Esophagus squamous epithelium (tissue), 5 donors: ENCODE results near the gene ASGR1. TPM values are rescaled to one million over a fixed set of nuclear protein-coding genes. Genes with fewer than 3 reads are reported as not detected.

Experiments
- DNase-seq: peaks from one replicate; lab custom pipeline; 2025; lab: John Stamatoyannopoulos, UW
- H3K27ac ChIP-seq, 4 donors: fragments of 200-600 bp; sonication (generic); one replicate each; pipeline ENCODE4 v1.5.1; 2016 to 2019; ENCODE audit warnings: mild to moderate bottlenecking in 1 of 4
- H3K27me3 ChIP-seq, 4 donors: fragments of 200-600 bp; sonication (generic); 1 replicate in 3 of 4; 2 replicates in 1 of 4; pipeline versions ENCODE4 v1.5.1 to v1.6.0; 2017 to 2021; ENCODE audit warnings: antibody characterized with exemption in 1 of 4
- H3K36me3 ChIP-seq, 3 donors: fragments of 200-600 bp; sonication (generic); one replicate each; pipeline ENCODE4 v1.5.1; 2016 to 2019
- H3K4me1 ChIP-seq, 3 donors: fragments of 200-600 bp; sonication (generic); one replicate each; pipeline ENCODE4 v1.5.1; 2017 to 2019
- H3K4me3 ChIP-seq, 4 donors: fragments of 200-600 bp; sonication (generic); 1 replicate in 3 of 4; 2 replicates in 1 of 4; pipeline ENCODE4 v1.5.1; 2016 to 2019; ENCODE audit warnings: mild to moderate bottlenecking in 2 of 4, moderate library complexity in 1 of 4
- H3K9me3 ChIP-seq, 3 donors: fragments of 200-600 bp; sonication (generic); one replicate each; pipeline ENCODE4 v1.5.1; 2016 to 2019
- CTCF ChIP-seq, 6 experiments: fragments of 450-650 bp in 4 of 6; fragments of 200-600 bp in 2 of 6; sonication (generic) in 2 of 6; IDR thresholded peaks; one replicate each; pipeline ENCODE4 v1.5.1; 2016 to 2019; ENCODE audit warnings: antibody characterized with exemption in 6 of 6, mild to moderate bottlenecking in 4 of 6, moderate library complexity in 4 of 6
- POLR2A ChIP-seq, 4 donors: fragments of 450-650 bp; IDR thresholded peaks; one replicate each; pipeline ENCODE4 v1.6.1; 2017; ENCODE audit warnings: antibody characterized with exemption in 4 of 4, mild to moderate bottlenecking in 4 of 4, moderate library complexity in 3 of 4
- WGBS, 2 donors: methylation state at CpG; one replicate each; pipeline ENCODE4 v1.1.5; 2018; 5-methylcytosine and 5-hydroxymethylcytosine counted together
- intact Hi-C: fragments of 100-400 bp; cut with DNase I; formaldehyde crosslinking; loops from one replicate; pipeline ENCODE4 v1.15.0; 2022
- total RNA-seq, 4 donors: library from RNA; depleted of rRNA; stranded (reverse); fragments of >200 nt; gene quantifications; one replicate each; pipeline ENCODE4 v1.1.0, GENCODE V29; 2016
- donor health status: DM: yes; HTN: yes; CAD: no.

The ASGR1 gene
- total RNA-seq, 4 donors from 2014 or later: 0.42 to 1.1 (median 0.97) TPM; not detected in 1

- no peaks in the 10 kb centered on the region for H3K9me3 ChIP-seq
- H3K27ac ChIP-seq: no peak overlapping the region
- WGBS, 2 donors: 60 to 87% methylated on average over 3 to 5 of the region's 11 CpGs
- intact Hi-C loops: no loop called here
- H3K4me1 ChIP-seq: peaks cover 14 to 27% (median 18%) of the 10 kb centered on the region in 3 donors
- H3K27me3 ChIP-seq: peaks cover 0 to 45% (median 8%) of the 10 kb centered on the region in 4 donors
- H3K4me3 ChIP-seq: no peak overlapping the region
- no peak for TF ChIP-seq POLR2A (IDR thresholded peaks at IDR 0.05)
- no peak for TF ChIP-seq CTCF (IDR thresholded peaks at IDR 0.05)
- no peak for DNase-seq
- H3K36me3 ChIP-seq: no peaks in the 10 kb centered on the region
These were observed 225 bp downstream of the ASGR1 start for GRCh38 chr17:7178973-7179316.

GRCh38 chr17:7177954-7178477 is 1.2 kb downstream of the ASGR1 start:
- intact Hi-C loops: no loop called here
- DNase-seq: no peak
- TF ChIP-seq POLR2A (IDR thresholded peaks at IDR 0.05) (no peak), CTCF (IDR thresholded peaks at IDR 0.05) (no peak)
- no peaks in the 10 kb centered on the region for H3K9me3 ChIP-seq
- no peaks in the 10 kb centered on the region for H3K36me3 ChIP-seq
- peak overlapping the region in 3 of 4 donors; percentile 34 to 57 (median 37) for H3K4me3 ChIP-seq
- peaks cover 0 to 50% (median 8%) of the 10 kb centered on the region in 4 donors for H3K27me3 ChIP-seq
- no peak overlapping the region for H3K27ac ChIP-seq
- peaks cover 14 to 31% (median 18%) of the 10 kb centered on the region in 3 donors for H3K4me1 ChIP-seq
- WGBS, 2 donors: 0 to 5% methylated on average over 8 to 10 of the region's 18 CpGs

GRCh38 chr17:7177191-7177953 is 1.8 kb downstream of the ASGR1 start:
- TF ChIP-seq POLR2A (IDR thresholded peaks at IDR 0.05) (no peak), CTCF (IDR thresholded peaks at IDR 0.05) (peak; percentile 71 to 87 (median 80))
- Histone ChIP-seq H3K27ac (no peak overlapping the region), H3K9me3 (no peaks in the 10 kb centered on the region), H3K27me3 (peaks cover 0 to 50% (median 8%) of the 10 kb centered on the region in 4 donors), H3K36me3 (no peaks in the 10 kb centered on the region), H3K4me3 (peak overlapping the region in 3 of 4 donors; percentile 34 to 57 (median 37)), H3K4me1 (peaks cover 14 to 31% (median 18%) of the 10 kb centered on the region in 3 donors)
- WGBS, 2 donors: 0 to 2% methylated on average over 15 to 23 of the region's 31 CpGs
- DNase-seq: no peak
- intact Hi-C loops: no loop called here

GRCh38 chr17:7176841-7177190 is 2.4 kb downstream of the ASGR1 start:
- Histone ChIP-seq H3K36me3 (no peaks in the 10 kb centered on the region), H3K27me3 (peaks cover 0 to 50% (median 8%) of the 10 kb centered on the region in 4 donors), H3K27ac (no peak overlapping the region), H3K4me1 (peaks cover 14 to 31% (median 18%) of the 10 kb centered on the region in 3 donors), H3K4me3 (peak overlapping the region in 1 of 4 donors; percentile 57), H3K9me3 (no peaks in the 10 kb centered on the region)
- TF ChIP-seq POLR2A (IDR thresholded peaks at IDR 0.05): no peak
- TF ChIP-seq CTCF (IDR thresholded peaks at IDR 0.05): no peak
- 8 to 13% methylated on average over 7 to 8 of the region's 17 CpGs for WGBS, 2 donors
- intact Hi-C loops: no loop called here
- DNase-seq: no peak
